Ascending aorta (tissue), 2 donors: ENCODE results near the gene PPARA. TPM values are rescaled to one million over a fixed set of nuclear protein-coding genes. Genes with fewer than 3 reads are reported as not detected.
A peak's percentile ranks its signal among the peaks of the same experiment; 100 is the strongest.

Experiments used
- DNase-seq, 2 donors: peaks; one replicate each; pipeline ENCODE4 v3.0.0-alpha.2; 2019; ENCODE audit warnings: low spot score in 2 of 2
- H3K27ac ChIP-seq, 2 donors: fragments of 200-600 bp; sonication (generic); one replicate each; pipeline ENCODE4 v1.5.1; 2016 to 2017; ENCODE audit warnings: mild to moderate bottlenecking in 1 of 2
- H3K27me3 ChIP-seq: fragments of 200-600 bp; sonication (generic); one replicate; pipeline ENCODE4 v1.5.1; 2017
- H3K36me3 ChIP-seq, 2 donors: fragments of 200-600 bp; sonication (generic); one replicate each; pipeline ENCODE4 v1.5.1; 2016
- H3K4me1 ChIP-seq, 2 donors: fragments of 200-600 bp; sonication (generic); one replicate each; pipeline ENCODE4 v1.5.1; 2016 to 2017; ENCODE audit warnings: mild to moderate bottlenecking in 1 of 2
- H3K4me3 ChIP-seq, 2 donors: fragments of 200-600 bp; sonication (generic); one replicate each; pipeline ENCODE4 v1.5.1; 2016 to 2017; ENCODE audit warnings: mild to moderate bottlenecking in 1 of 2
- H3K9me3 ChIP-seq, 2 donors: fragments of 200-600 bp; sonication (generic); one replicate each; pipeline ENCODE4 v1.5.1; 2016
- CTCF ChIP-seq, 3 experiments: fragments of 200-600 bp in 2 of 3; fragments of 450-650 bp in 1 of 3; sonication (generic) in 2 of 3; IDR thresholded peaks; one replicate each; pipeline ENCODE4 v1.5.1; 2016 to 2019; ENCODE audit warnings: antibody characterized with exemption in 3 of 3, mild to moderate bottlenecking in 1 of 3, moderate library complexity in 1 of 3
- intact Hi-C: fragments of 100-400 bp; cut with DNase I; formaldehyde crosslinking; loops from one replicate; pipeline ENCODE4 v1.15.1; 2023
- total RNA-seq: library from RNA; depleted of rRNA; stranded (reverse); fragments of >200 nt; gene quantifications from one replicate; pipeline ENCODE4 v1.1.0, GENCODE V29; 2016

The PPARA gene
- total RNA-seq, 1 donor from 2014 or later, result 20.1 TPM

GRCh38 chr22:46148816-46149511, 1.4 kb upstream of the PPARA start:
- no peaks in the 10 kb centered on the region for H3K27me3 ChIP-seq
- H3K4me1 ChIP-seq, result peaks cover 0 to 12% of the 10 kb centered on the region in 2 donors
- H3K4me3 ChIP-seq, result peak overlapping the region; percentile 80 to 90
- H3K9me3 ChIP-seq, result no peaks in the 10 kb centered on the region
- no peak for TF ChIP-seq CTCF (IDR thresholded peaks at IDR 0.05)
- H3K27ac ChIP-seq, result peak overlapping the region; percentile 93
- intact Hi-C loops, result no loop called here
- no peak for DNase-seq
- no peaks in the 10 kb centered on the region for H3K36me3 ChIP-seq

- Histone ChIP-seq H3K27me3 (no peaks in the 10 kb centered on the region), H3K36me3 (no peaks in the 10 kb centered on the region), H3K4me1 (peaks cover 0 to 12% of the 10 kb centered on the region in 2 donors), H3K4me3 (peak overlapping the region; percentile 80 to 90), H3K27ac (peak overlapping the region; percentile 93), H3K9me3 (no peaks in the 10 kb centered on the region)
- peak in 1 of 2 donors; percentile 79 for DNase-seq
- TF ChIP-seq CTCF (IDR thresholded peaks at IDR 0.05), result no peak
- intact Hi-C loops, result loop anchor here (1.0 to 5.0 kb wide), 7 partner anchors 27 to 188 kb away; partner anchors contain the start of genes CDPF1, GTSE1, TRMU and TTC38
Measured at GRCh38 chr22:46149512-46150033, 753 bp upstream of the PPARA start.

- DNase-seq, result no peak
- Histone ChIP-seq H3K27me3 (no peaks in the 10 kb centered on the region), H3K27ac (peak overlapping the region; percentile 85 to 93), H3K9me3 (no peaks in the 10 kb centered on the region), H3K4me1 (peaks cover 0 to 12% of the 10 kb centered on the region in 2 donors), H3K36me3 (no peaks in the 10 kb centered on the region), H3K4me3 (peak overlapping the region; percentile 91 to 94)
- no peak for TF ChIP-seq CTCF (IDR thresholded peaks at IDR 0.05)
- intact Hi-C loops, result loop anchor here (1.0 to 5.0 kb wide), 7 partner anchors 28 to 186 kb away; partner anchors contain the start of genes CDPF1, GTSE1, TRMU and TTC38
Measured at GRCh38 chr22:46150655-46151477, 540 bp downstream of the PPARA start.

GRCh38 chr22:46153930-46154329, 3.6 kb downstream of the PPARA start:
- H3K36me3 ChIP-seq, result no peaks in the 10 kb centered on the region
- H3K27me3 ChIP-seq, result no peaks in the 10 kb centered on the region
- H3K9me3 ChIP-seq, result no peaks in the 10 kb centered on the region
- no peak for DNase-seq
- intact Hi-C loops, result loop anchor here (5.0 kb wide), 2 partner anchors 98 to 183 kb away; partner anchors contain the start of genes CDPF1 and TRMU
- peaks cover 0 to 12% of the 10 kb centered on the region in 2 donors for H3K4me1 ChIP-seq
- H3K27ac ChIP-seq, result no peak overlapping the region
- H3K4me3 ChIP-seq, result no peak overlapping the region
- no peak for TF ChIP-seq CTCF (IDR thresholded peaks at IDR 0.05)

GRCh38 chr22:46156031-46156430, 5.7 kb downstream of the PPARA start:
- no peak overlapping the region for H3K27ac ChIP-seq
- H3K36me3 ChIP-seq, result peaks cover 0 to 4% of the 10 kb centered on the region in 2 donors
- no peak overlapping the region for H3K4me3 ChIP-seq
- peak in 1 of 2 donors; percentile 4 for DNase-seq
- no peak for TF ChIP-seq CTCF (IDR thresholded peaks at IDR 0.05)
- peaks cover 0 to 12% of the 10 kb centered on the region in 2 donors for H3K4me1 ChIP-seq
- intact Hi-C loops, result no loop called here
- H3K27me3 ChIP-seq, result no peaks in the 10 kb centered on the region
- no peaks in the 10 kb centered on the region for H3K9me3 ChIP-seq
